ENCODE data around the gene ITFG1. TPM values are rescaled to one million over a fixed set of nuclear protein-coding genes. Genes with fewer than 3 reads are reported as not detected.
"Not testable (repeated sequence)": the region's sequence is repeated elsewhere in the genome, so short reads cannot be mapped to it uniquely, and the experiment has no call there.

Gene ITFG1
- total RNA-seq, 1 donor from 2014 or later = 56.7 TPM

GRCh38 chr16:47370536-47370935 lies 90.3 kb downstream of the ITFG1 start:
- no peaks in the 10 kb centered on the region for H3K4me1 ChIP-seq
- peaks cover 0 to 5% of the 10 kb centered on the region in 2 donors for H3K36me3 ChIP-seq
- H3K27me3 ChIP-seq = no peaks in the 10 kb centered on the region
- no peaks in the 10 kb centered on the region for H3K9me3 ChIP-seq
- intact Hi-C loops (cut with DNase I) = no loop called here
- no peak for DNase-seq (ENCODE audit: low spot score in 2 of 2)
- no peak overlapping the region for H3K4me3 ChIP-seq
- TF ChIP-seq CTCF (IDR thresholded peaks at IDR 0.05) = no peak
- H3K27ac ChIP-seq = no peak overlapping the region

- DNase-seq (ENCODE audit: low spot score in 2 of 2) = no peak
- intact Hi-C loops (cut with DNase I) = no loop called here
- no peaks in the 10 kb centered on the region for H3K4me1 ChIP-seq
- H3K4me3 ChIP-seq = no peak overlapping the region
- peaks cover 0 to 15% of the 10 kb centered on the region in 2 donors for H3K36me3 ChIP-seq
- TF ChIP-seq CTCF (IDR thresholded peaks at IDR 0.05) = no peak
- no peaks in the 10 kb centered on the region for H3K27me3 ChIP-seq
- no peak overlapping the region for H3K27ac ChIP-seq
- H3K9me3 ChIP-seq = no peaks in the 10 kb centered on the region
Observed at GRCh38 chr16:47366228-47366627, 94.6 kb downstream of the ITFG1 start.

- no peaks in the 10 kb centered on the region for H3K4me1 ChIP-seq
- H3K27me3 ChIP-seq = no peaks in the 10 kb centered on the region
- no peak for TF ChIP-seq CTCF (IDR thresholded peaks at IDR 0.05)
- H3K36me3 ChIP-seq = peaks cover 0 to 11% of the 10 kb centered on the region in 2 donors
- no peak overlapping the region for H3K27ac ChIP-seq
- H3K9me3 ChIP-seq = no peaks in the 10 kb centered on the region
- no peak for DNase-seq (ENCODE audit: low spot score in 2 of 2)
- H3K4me3 ChIP-seq = no peak overlapping the region
- intact Hi-C loops (cut with DNase I) = no loop called here
Observed at GRCh38 chr16:47363761-47364160, 97.1 kb downstream of the ITFG1 start.

- peaks cover 0 to 4% of the 10 kb centered on the region in 2 donors for H3K9me3 ChIP-seq
- intact Hi-C loops (cut with DNase I) = no loop called here
- no peak for TF ChIP-seq CTCF (IDR thresholded peaks at IDR 0.05)
- no peak overlapping the region for H3K4me3 ChIP-seq
- no peak overlapping the region for H3K27ac ChIP-seq
- H3K4me1 ChIP-seq = no peaks in the 10 kb centered on the region
- no peaks in the 10 kb centered on the region for H3K27me3 ChIP-seq
- peaks cover 3 to 4% of the 10 kb centered on the region in 2 donors for H3K36me3 ChIP-seq
- no peak for DNase-seq (ENCODE audit: low spot score in 2 of 2)
Observed at GRCh38 chr16:47359478-47359877, 101.4 kb downstream of the ITFG1 start.

GRCh38 chr16:47358816-47359215 lies 102.0 kb downstream of the ITFG1 start:
- peaks cover 0 to 4% of the 10 kb centered on the region in 2 donors for H3K36me3 ChIP-seq
- H3K27ac ChIP-seq = no peak overlapping the region
- H3K4me3 ChIP-seq = no peak overlapping the region
- no peaks in the 10 kb centered on the region for H3K4me1 ChIP-seq
- no peak for TF ChIP-seq CTCF (IDR thresholded peaks at IDR 0.05)
- H3K9me3 ChIP-seq = peaks cover 0 to 10% of the 10 kb centered on the region in 2 donors
- no peaks in the 10 kb centered on the region for H3K27me3 ChIP-seq
- DNase-seq (ENCODE audit: low spot score in 2 of 2) = no peak
- intact Hi-C loops (cut with DNase I) = no loop called here

- DNase-seq (ENCODE audit: low spot score in 2 of 2); H3K4me1 ChIP-seq; intact Hi-C loops (cut with DNase I); H3K36me3 ChIP-seq; H3K27ac ChIP-seq; H3K4me3 ChIP-seq; H3K27me3 ChIP-seq: not testable (repeated sequence)
- H3K9me3 ChIP-seq = peaks cover 5 to 40% of the 10 kb centered on the region in 2 donors
Observed at GRCh38 chr16:47349029-47349428, 111.8 kb downstream of the ITFG1 start.

GRCh38 chr16:47347021-47347696 lies 113.7 kb downstream of the ITFG1 start:
- intact Hi-C loops (cut with DNase I); H3K27ac ChIP-seq; DNase-seq (ENCODE audit: low spot score in 2 of 2); H3K4me3 ChIP-seq; H3K4me1 ChIP-seq; H3K36me3 ChIP-seq; H3K27me3 ChIP-seq: not testable (repeated sequence)
- peaks cover 5 to 32% of the 10 kb centered on the region in 2 donors for H3K9me3 ChIP-seq

All from ascending aorta (tissue), 2 donors.